SK-MEL-5 (cell line): Measurements from ENCODE around the gene NFKB2. TPM values are rescaled to one million over a fixed set of nuclear protein-coding genes. Genes with fewer than 3 reads are reported as not detected.

Experiments
- DNase-seq: peaks from one replicate; pipeline ENCODE4 v3.0.0-alpha.2; 2016; ENCODE audit warnings: low read depth, low spot score
- in situ Hi-C: cut with HindIII; loops from 2 replicates; pipeline ENCODE4 v1.10.0; 2016; ENCODE audit warnings: low sequenced_read_pairs, high pct_unique_total_duplicates, low pct_unique_long_range_greater_than_20kb
- total RNA-seq: library from RNA; depleted of rRNA; stranded (reverse); fragments of >200 nt; shearing (Covaris generic); gene quantifications from 2 replicates; pipeline ENCODE4 v1.2.3, GENCODE V29; 2014

Gene NFKB2
- total RNA-seq, 1 experiment from 2014 or later, result 10.3 TPM

DNA sequence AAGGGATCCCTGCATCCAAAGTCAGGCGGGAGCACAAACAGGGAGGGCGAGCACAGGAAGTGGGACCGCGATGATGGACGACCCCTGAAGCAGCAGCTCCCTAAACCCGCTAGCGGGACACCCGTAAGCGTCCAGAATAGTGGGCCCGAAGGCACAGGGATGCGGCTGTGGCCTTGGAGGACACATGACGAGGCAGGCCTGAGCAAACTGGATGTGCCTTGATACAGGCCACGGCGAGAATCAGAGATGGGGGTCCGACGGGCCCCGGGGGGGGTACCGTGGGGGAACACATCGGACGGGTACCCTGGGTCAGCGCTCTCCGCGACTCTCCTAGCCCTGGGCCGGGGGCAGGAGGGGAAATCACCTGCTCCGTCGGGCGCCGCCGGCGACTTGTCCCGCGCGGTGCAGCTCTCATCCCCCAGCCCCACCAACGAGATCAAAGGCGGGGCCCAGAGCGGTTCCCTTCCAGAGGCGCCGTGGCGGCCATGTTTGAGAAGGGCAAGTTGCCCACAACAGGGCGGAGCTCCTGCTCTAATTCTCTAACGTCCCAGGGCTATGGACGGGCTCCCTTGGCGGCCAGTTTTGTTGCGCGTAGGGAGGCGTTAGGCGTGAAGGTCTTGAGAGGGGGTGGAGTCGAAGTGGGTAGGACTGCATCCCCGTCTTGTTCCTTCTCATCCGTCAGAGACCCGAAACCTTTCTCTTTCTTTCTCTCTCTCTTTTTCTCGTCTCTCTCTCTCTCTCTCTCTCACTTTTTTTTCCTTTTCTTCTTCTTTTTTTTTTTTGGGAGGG lies 36.9 kb downstream of the NFKB2 start, which contains the start of gene CUEDC2:
TSS of gene CUEDC2 (minus strand) at position 413 of the 789 bp plus-strand sequence. CDS start 7,386 bp downstream, outside the sequence.
- in situ Hi-C loops, result no loop called here
- DNase-seq, result peak; percentile 96

DNA sequence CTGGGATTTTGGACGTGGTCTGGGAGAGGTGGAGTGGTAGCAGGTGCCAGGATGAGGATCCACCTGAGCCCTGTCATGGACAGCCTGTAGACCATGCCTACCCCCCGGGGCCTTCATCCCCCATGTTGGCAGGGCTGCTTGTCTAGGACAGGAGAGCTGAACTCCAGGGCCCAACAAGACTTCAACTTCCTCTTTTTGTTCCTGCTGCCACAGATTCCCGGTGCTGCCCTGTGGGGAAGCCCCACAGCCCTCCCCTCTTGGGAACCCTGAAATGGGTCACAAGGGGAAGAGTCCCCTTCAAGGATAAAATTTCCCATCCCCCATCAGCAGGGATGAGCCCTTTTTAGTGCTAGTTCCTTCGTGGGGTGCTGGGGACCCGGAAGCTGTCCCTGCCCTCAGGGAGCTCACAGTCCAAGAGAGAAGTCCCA lies 38.1 kb downstream of the NFKB2 start:
- in situ Hi-C loops, result no loop called here
- DNase-seq, result no peak

- in situ Hi-C loops, result no loop called here
- DNase-seq, result no peak
Measured at GRCh38 chr10:102434394-102435132, 39.1 kb downstream of the NFKB2 start.

DNA sequence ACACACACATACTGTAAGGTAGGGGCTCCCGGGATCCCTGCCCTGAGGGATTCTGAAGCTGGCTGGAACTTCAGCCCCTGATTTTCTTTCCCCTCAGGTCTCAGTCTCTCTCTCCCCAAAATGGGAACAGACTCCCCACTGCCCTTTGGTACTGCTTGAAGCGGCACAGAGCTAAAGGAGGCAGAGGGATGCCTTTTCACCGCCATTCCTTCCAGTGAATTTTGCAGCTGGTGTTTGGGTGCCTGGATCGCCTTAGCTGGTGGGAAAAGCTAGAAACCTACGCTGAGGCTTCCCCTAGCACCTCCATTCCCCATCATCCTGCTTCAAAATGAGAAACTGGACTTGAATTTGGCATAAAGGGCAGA lies 39.6 kb downstream of the NFKB2 start:
- no peak for DNase-seq
- in situ Hi-C loops, result no loop called here

- in situ Hi-C loops, result no loop called here
Measured at GRCh38 chr10:102435529-102436233, 40.2 kb downstream of the NFKB2 start.

DNA sequence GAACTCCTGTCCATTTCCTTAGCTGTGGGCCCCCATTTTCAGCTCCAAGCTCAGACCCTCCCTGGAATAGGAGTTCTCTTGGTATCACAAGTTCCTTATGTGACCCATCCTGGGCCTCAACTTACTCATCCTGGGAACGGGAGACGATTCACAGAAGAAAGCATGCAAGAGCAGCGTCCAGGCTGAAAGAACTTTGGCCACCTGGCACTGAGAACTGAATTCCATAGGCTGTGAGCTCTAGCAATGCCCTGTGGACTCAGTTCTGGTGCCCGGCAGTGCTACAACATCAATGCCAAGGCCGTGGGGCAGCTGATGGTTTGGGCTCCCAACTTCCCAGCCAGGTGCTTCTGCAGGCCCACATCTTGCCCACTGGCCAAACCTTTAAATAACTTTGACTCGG lies 40.8 kb downstream of the NFKB2 start:
- no peak for DNase-seq
- in situ Hi-C loops, result no loop called here

More at GRCh38 chr10:102435529-102436233, 40.2 kb downstream of the NFKB2 start:
- DNase-seq, result no peak

GRCh38 chr10:102437515-102437914 lies 42.0 kb downstream of the NFKB2 start:
- in situ Hi-C loops, result no loop called here
- DNase-seq, result no peak

- no peak for DNase-seq
- in situ Hi-C loops, result no loop called here
Measured at GRCh38 chr10:102438374-102438773, 42.9 kb downstream of the NFKB2 start.

DNA sequence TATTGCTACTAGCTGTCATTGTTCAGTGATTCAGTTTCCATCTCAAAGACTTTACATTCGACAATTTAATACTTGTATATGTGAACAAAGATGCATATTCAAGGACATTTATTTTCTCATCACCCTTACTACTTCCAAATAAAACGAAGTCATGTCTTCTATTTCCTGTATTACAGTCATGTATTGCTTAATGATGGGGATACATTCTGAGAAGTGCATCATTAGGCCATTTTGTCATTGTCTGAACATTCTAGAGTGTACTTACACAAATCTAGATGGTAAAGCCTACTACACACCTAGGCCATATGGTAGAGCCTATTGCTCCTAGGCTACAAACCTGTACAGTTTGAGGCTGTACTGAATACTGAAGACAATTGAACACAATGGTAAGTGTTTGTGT lies 49.3 kb downstream of the NFKB2 start:
- no peak for DNase-seq
- in situ Hi-C loops, result no loop called here

DNA sequence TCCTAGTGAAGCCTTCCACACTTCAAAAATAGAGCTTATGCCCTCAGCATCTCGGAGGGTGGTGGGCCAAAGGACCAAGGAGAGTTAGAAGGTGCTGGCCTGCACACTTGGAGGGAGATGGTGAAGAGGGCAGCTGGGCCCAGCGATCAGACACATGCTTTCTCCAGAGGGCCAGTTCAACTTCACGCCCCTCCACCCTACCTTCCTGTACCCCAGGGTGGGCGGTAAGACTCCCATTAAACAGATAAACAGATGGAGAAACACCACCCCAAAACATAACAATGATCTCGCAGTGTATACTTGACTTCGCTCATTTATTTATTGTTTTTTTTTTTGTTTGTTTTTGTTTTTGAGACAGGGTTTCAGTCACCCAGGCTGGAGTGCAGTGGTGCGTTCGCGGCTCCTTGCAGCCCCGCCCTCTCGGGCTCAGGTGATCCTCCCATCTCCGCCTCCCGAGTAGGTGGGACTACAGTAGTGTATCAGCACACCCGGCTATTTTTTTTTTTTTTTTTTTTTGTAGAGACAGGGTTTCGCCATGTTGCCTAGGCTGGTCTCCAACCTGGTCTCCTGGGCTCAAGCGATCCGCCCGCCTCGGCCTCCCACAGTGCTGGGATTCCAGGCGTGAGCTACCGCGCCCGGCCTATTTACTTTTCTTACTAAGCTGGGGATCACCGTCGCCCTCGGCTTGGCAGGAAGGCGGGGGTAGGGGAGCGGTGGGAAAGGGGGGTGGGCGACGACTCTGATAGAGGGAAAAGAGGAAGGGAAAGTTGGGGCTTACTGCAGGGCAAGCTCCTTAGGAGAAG lies 54.0 kb downstream of the NFKB2 start:
- peak; percentile 78 for DNase-seq
- in situ Hi-C loops, result no loop called here

- no peak for DNase-seq
- in situ Hi-C loops, result no loop called here
Measured at GRCh38 chr10:102450124-102450373, 54.5 kb downstream of the NFKB2 start.

- DNase-seq, result peak; percentile 74
- in situ Hi-C loops, result no loop called here
Measured at GRCh38 chr10:102450374-102451104, 55.0 kb downstream of the NFKB2 start.

DNA sequence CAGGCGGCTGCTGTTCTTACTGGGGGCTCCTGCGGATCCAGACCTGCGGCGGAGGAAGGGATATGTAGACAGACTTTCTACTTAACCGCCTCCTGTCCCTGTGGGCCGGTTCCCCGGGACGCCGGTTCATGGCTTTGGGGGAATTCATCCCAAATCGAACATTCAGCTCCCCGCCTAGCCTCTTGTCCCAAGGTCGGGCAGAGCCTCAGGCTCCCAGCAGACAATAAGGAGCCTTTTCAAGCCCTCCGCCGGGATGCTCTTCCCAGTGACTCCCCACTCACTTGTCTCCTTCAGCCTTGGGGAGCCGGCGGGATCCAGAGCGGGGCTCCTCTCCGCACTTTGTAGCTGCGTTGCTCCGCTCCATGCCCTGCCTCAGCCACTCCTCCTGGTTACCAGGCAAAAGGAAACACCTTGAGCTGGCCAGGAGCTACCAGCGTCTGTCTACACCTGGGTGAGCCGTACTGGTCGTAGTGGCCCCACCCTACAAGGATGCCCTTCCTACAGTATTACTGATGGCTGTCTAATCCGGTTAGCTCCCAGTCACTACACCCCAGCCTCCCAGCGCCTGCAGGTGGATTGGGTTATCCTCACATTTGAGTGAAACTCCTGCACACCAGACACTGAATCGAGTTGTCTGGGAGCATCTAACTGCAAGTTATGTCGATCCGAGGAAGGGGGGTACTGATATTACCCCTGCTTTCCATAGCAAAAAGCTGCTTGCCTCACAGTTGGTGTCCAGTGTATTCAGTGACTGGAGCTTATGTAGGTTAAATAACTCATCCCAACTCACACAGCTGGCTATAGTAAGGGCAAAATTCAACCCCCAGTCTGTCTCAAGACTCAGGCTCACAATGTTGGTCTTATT lies 55.8 kb downstream of the NFKB2 start, which contains the start of gene C10orf95:
TSS of gene C10orf95 (minus strand) at position 439 of the 865 bp plus-strand sequence. CDS start 450 bp downstream, outside the sequence.
- DNase-seq, result no peak
- in situ Hi-C loops, result no loop called here
